Cerebellar nuclear complex (tissue), 1 donor: ENCODE measurements around the gene RNF144A.
A peak's percentile ranks its signal among the peaks of the same experiment; 100 is the strongest.
"Not testable (repeated sequence)": the region's sequence is repeated elsewhere in the genome, so short reads cannot be mapped to it uniquely, and the experiment has no call there.

Experiments used
- DNase-seq, 2 experiments: peaks; one replicate each; lab custom pipeline; 2025; lab: John Stamatoyannopoulos, UW

RNF144A gene

DNA sequence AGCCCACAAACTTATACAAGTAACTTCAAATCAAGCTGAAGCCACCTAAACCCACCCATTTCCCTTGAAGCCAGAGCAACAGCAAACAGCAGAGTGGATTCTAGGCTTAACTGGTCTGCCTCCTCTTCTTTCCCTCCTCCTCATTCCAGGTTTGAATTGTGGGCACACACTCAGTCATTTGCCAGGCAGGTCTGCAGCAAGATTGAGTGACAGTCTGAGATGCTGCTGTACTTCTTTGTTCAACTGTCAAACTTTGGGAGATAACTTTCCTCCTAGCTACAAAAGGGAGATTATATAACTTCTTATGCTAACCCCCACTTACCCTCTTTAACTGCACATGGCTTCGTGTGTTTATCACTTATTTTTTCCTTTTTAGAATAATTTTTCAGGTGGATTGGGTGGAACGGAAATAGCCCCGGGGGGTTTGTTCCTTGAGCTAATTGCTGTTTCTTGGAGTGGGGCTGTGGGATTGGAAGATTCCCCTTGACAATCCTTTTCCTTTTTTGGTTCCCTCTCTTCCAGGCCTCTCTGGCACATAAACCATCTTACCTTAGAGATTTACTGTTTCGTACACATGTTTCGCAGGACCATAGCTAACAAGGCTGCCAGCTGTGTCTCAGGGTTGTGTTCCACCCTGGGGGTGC lies 55.0 kb downstream of the RNF144A start:
- DNase-seq: no peak

- DNase-seq: peak in 1 of 2 experiments; percentile 47
Observed at GRCh38 chr2:6973895-6974545, 56.8 kb downstream of the RNF144A start.

DNA sequence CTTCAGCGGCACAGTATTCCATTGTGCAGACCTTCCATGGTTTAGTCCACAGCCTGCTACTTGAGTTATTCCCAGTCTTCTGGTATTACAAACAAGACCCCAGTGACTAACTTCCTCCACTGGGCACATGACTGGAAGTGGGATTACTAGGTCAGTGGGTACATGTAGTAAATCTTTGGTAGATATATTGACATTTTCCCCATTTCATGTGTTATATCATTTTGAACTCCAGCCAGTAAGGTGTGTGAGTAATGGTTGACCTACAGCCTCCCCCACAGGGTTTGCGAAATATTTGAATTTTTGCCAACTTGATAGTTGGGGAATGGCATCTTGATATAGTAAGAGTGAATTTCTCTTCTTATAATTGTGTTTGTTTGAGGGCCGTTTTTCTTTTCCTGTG lies 58.8 kb downstream of the RNF144A start:
- no peak for DNase-seq

DNA sequence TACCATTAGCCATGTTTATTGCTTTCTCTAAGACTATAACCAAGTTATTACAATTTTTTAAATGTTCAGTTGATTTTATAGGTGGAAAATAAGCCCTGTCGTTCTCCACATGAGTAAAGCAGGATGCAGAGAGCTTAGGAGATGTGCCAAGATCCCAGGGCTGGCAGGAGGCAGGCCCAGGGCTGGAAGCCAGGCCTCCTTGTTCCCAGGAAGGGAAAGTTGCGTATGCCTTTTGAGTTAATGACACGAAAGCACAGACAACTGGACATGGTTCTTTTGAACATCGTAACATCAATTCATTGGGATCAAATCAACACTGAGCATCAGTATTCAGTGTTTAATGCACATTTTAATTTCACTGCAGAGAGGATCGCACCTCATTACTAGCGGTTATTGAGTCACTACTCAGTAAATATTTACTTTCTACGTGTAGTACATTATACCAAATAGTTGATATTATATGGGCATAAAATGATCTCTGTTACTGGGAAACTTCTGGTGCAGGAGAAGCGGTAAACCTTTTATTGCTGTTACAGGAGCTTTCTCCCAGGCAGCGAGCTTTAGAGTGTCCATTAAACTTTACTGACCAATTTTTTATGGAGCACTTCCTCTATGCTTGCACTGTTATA lies 60.0 kb downstream of the RNF144A start:
- DNase-seq: peak; percentile 67 to 80

- DNase-seq: no peak
Observed at GRCh38 chr2:6977786-6978185, 60.6 kb downstream of the RNF144A start.

DNA sequence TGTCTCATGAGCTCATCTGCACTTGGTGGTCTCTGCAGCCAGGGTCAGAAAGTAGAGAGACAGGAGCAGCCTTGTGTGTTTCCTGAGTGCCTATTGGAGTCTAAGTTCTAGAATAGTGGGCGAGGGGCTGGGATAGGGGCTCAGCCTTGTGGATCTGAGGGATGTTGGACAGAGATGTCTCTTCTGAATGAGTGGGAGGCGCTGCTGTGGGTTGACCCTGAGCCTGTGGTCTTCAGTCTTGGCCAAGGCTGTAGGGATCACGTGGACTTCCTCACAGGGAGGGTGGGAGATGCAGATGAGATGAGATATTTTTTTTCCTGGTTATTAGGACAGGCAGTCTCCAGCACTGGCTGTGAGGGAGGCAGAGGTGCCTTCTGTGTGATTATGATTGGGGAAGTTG lies 61.8 kb downstream of the RNF144A start:
- no peak for DNase-seq

DNA sequence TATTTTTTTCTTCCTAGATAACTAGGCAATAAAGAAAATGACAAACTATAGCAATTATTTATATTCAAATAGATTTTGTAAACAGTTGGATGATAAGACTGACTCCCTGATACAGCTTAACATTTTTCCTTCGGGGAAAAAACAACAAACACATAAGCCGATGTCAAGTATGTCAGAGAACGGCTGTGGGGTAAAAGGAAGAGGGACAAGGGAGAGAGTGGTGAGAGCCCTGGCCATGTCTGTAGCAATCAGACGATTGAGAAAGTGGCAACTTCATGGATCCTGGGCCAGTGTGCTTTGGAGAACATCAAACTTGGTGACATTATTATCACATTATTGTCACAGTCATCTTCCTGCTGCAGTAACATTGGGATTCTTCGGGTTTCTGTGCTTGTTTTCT lies 65.2 kb downstream of the RNF144A start:
- no peak for DNase-seq

DNA sequence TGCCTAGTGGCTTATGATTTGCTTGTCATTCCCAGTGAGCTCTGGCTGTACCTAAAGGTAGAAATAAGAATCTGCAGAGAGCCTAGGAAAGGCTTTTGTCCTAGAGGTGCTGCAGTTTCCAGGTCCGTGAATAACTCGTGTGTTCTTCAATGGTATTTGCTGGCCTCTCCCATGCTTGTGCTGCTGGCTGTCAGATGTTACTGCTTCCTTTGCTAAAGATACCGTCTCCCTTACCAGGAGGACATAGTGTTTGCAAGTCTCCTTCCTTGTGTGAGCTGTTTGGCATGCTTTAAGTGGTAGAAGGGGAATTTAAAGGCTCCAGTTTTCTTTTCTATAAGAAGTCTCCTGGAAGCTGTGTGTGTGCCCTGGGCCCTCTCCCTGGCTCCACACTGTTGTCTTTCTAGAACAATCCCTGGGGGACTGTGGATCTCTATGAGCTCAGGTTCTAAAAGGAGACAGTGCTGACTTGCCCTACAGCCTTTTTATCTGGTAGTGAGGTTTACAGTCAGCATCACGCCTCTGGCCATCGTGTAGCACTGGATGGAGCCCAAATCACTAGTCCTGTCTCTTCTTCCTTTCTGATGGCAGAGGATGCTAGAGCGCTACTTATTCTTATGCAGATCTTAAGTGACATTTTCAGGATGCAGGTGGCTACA lies 65.8 kb downstream of the RNF144A start:
- DNase-seq: no peak

- DNase-seq: no peak
Observed at GRCh38 chr2:6986301-6986911, 69.2 kb downstream of the RNF144A start.

GRCh38 chr2:6986912-6987361 lies 69.7 kb downstream of the RNF144A start:
- no peak for DNase-seq

- no peak for DNase-seq
Observed at GRCh38 chr2:6990871-6991270, 73.7 kb downstream of the RNF144A start.

DNA sequence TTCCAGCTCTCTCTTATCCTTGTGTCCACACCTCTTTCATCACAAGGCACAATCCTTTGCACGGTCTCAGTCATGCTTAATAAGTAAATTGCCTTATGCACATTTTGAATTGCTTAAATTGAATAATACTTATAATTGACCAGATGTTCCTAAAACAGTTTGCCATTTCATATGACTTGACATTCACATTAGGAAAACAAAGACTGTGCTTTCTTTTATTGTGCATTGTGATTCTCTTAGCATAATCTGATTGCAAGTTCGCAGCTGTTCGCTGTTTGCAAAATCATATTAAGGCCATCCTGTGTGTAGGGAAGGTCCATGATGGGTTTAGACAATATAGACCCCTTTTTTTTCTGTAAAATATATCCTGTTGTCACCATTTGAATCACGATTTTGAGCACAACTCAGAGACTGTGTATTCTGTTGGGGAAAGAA lies 75.6 kb downstream of the RNF144A start:
- DNase-seq: no peak

DNA sequence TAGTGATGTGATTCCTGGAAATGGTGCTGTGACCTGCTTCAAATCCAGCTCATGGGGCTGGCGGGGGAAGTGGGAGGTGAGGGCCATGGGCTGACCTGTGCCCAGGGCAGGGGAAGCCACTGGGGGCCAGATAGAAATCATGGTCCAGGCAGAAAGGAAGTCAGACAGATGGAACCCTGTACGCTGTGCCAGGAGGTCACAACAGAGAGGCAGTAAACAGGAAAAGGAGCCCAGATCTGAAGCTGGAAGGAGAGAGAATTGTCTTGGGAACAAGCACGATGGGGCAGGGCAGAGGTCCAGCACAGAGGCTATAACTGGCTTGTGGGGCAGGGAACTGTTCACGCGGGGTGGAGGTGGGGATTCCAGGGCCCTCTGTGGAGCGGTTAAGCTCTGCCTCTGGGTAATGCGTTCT lies 76.0 kb downstream of the RNF144A start:
- no peak for DNase-seq

- no peak for DNase-seq
Observed at GRCh38 chr2:6993936-6994335, 76.7 kb downstream of the RNF144A start.

GRCh38 chr2:6994536-6995128 lies 77.4 kb downstream of the RNF144A start:
- no peak for DNase-seq

DNA sequence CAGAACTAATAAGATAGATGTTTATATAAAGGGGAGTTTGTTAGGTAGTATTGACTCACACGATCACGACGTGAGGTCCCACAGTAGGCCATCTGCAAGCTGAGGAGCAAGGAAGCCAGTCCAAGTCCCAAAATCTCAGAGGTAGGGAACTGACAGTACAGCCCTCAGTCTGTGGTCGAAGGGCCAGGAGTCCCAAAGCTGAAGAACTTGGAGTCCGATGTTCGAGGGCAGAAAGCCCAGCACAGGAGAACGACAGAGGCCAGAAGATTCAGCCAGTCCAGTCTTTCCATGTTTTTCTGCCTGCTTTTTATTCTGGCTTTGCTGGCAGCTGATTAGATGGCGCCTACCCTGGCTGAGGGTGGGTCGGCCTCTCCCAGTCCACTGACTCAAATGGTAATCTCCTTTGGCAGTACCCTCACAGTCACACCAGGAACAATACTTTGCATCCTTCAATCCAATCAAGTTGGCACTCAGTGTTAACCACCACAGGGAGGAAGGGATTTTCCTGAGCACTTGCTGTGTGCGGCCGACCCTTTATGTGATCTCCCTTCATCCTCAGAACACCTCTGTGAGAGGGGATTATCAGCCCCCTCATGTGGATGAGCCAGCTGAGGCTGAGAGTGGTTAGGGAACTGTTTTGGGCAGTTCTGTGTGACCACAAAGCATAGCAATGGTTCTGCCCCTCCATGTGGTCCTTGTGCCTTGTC lies 78.3 kb downstream of the RNF144A start:
- no peak for DNase-seq

- DNase-seq: no peak
Observed at GRCh38 chr2:6999211-6999877, 82.1 kb downstream of the RNF144A start.

- not testable (repeated sequence) for DNase-seq
Observed at GRCh38 chr2:7001395-7001794, 84.2 kb downstream of the RNF144A start.

DNA sequence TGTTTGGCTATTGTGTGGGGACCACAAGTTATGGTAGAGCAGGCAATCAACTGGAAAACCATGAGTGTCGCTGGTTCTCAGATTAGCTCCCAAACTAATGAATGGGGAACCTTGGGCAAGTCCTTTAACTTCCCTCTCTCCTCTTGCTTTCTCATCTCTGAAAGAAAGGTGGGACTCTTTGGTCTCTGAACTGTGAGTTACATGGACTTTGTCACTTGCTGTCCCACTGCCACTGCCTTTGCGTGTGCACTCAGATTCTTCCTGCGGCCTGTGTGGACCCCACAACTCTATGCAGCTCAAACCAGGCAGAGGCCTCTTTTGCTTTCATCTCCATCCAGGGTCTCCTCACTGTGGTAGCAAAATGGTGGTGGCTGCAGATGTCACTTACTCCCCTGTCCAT lies 86.7 kb downstream of the RNF144A start:
- DNase-seq: no peak

- no peak for DNase-seq
Observed at GRCh38 chr2:7004636-7005035, 87.4 kb downstream of the RNF144A start.

- no peak for DNase-seq
Observed at GRCh38 chr2:7007488-7007845, 90.3 kb downstream of the RNF144A start.
